ENCODE data around the gene TTC34.

DNA sequence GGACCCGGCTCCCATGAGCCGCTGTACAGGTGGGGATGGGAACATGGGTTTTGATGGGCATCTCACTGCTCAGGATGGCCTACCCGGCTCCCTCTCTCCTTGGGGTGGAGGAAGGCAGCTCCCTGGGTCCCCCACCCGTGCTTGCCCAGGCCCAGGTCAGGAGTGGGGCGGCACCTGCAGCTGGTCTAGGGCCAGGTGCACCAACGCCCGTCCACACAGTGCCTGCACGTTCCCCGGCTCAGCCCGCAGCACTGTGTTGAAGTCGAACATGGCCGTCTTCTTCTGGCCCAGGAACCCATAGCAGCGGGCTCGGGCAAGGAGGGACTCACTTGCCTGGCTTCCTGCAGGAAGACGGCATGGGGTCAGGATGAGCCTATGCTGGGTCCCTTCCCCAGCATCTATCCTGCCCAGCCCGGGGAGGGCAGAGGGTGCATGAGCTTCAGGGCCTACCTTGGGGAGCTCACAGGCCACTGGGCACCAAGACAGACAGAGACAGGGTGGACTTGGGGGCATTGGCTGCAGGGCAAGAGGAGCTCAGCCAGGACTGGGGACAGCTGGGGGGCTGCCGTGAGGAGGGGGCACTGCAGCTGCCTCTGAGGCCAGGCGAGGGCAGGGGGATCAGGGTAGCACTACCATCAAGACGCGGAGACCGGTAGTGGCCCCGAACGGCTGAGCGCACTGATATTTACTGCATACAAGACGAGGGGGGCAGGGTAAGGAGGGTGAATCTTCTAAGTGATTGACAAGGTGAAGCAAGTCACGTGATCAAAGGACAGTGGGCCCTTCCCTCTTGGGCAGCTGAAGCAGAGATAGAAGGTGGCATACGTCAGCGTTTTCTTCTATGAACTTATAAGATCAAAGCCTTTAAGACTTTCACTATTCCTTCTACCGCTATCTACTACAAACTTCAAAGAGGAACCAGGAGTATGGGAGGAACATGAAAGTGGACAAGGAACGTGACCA, 17.8 kb downstream of the TTC34 start:
- TF ChIP-seq, protein P1, sequence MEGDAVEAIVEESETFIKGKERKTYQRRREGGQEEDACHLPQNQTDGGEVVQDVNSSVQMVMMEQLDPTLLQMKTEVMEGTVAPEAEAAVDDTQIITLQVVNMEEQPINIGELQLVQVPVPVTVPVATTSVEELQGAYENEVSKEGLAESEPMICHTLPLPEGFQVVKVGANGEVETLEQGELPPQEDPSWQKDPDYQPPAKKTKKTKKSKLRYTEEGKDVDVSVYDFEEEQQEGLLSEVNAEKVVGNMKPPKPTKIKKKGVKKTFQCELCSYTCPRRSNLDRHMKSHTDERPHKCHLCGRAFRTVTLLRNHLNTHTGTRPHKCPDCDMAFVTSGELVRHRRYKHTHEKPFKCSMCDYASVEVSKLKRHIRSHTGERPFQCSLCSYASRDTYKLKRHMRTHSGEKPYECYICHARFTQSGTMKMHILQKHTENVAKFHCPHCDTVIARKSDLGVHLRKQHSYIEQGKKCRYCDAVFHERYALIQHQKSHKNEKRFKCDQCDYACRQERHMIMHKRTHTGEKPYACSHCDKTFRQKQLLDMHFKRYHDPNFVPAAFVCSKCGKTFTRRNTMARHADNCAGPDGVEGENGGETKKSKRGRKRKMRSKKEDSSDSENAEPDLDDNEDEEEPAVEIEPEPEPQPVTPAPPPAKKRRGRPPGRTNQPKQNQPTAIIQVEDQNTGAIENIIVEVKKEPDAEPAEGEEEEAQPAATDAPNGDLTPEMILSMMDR (IDR thresholded peaks at IDR 0.05): no peak
- TF ChIP-seq EP300 (IDR thresholded peaks at IDR 0.05): no peak

All from gastroesophageal sphincter (tissue), 3 donors.